IMR-90 (cell line): ENCODE results near the gene SLC44A5. TPM values are rescaled to one million over a fixed set of nuclear protein-coding genes. Genes with fewer than 3 reads are reported as not detected.

Experiments used
- ATAC-seq: fragments of 200-7000 bp; cut with Tn5 transposase; 2 replicates; pipeline ENCODE4 v1.9.1; 2020; ENCODE audit warnings: low read depth, mild to moderate bottlenecking, moderate library complexity
- BruUV-seq: library from RNA; stranded (reverse); fragments of 400-500 nt; replicated peaks from 2 replicates; lab custom pipeline; 2021; lab: Mats Ljungman, UMichigan
- CTCF ChIA-PET: fragments of 300-600 bp; formaldehyde crosslinking; extraction: SDS; loops from one replicate; lab custom pipeline; 2021; ENCODE audit warnings: antibody characterized with exemption; lab: Yijun Ruan, JAX
- POLR2A ChIA-PET: fragments of 300-600 bp; sonication (Branson Sonifier 250); formaldehyde crosslinking; loops from one replicate; lab custom pipeline; 2022; ENCODE audit warnings: antibody characterized with exemption; ENCODE audit not compliant: unreplicated experiment; lab: Charles Lee
- DNase-seq: peaks from one replicate; pipeline ENCODE4 v3.0.0; 2013
- H2AFZ ChIP-seq: replicated peaks from 2 replicates; pipeline ENCODE3; 2013; ENCODE audit warnings: low read length, mild to moderate bottlenecking; ENCODE audit not compliant: poor library complexity
- H2AK5ac ChIP-seq: 2 replicates; pipeline ENCODE4 v1.6.1; 2013; ENCODE audit warnings: low read depth, low read length, inconsistent platforms
- H2AK9ac ChIP-seq: replicated peaks from 2 replicates; pipeline ENCODE3; 2013; ENCODE audit warnings: mild to moderate bottlenecking, low read depth, low read length, moderate library complexity; ENCODE audit not compliant: poor library complexity
- H2BK120ac ChIP-seq: 2 replicates; pipeline ENCODE4 v1.6.1; 2013; ENCODE audit warnings: low read depth, low read length, inconsistent platforms
- H2BK15ac ChIP-seq: 3 replicates; pipeline ENCODE4 v1.6.1; 2013; ENCODE audit warnings: low read depth, low read length, inconsistent platforms
- H2BK20ac ChIP-seq: 2 replicates; pipeline ENCODE4 v1.6.1; 2013; ENCODE audit warnings: low read depth, mild to moderate bottlenecking, inconsistent platforms, low read length, moderate library complexity
- H2BK5ac ChIP-seq: 2 replicates; pipeline ENCODE4 v1.6.1; 2013; ENCODE audit warnings: mild to moderate bottlenecking, low read depth, low read length, inconsistent platforms; ENCODE audit not compliant: poor library complexity, severe bottlenecking
- H3K14ac ChIP-seq: replicated peaks from 2 replicates; pipeline ENCODE4 v1.6.1; 2013; ENCODE audit warnings: low read depth, low read length, inconsistent platforms
- H3K18ac ChIP-seq: 2 replicates; pipeline ENCODE4 v1.6.1; 2013; ENCODE audit warnings: low read depth, low read length, control low read depth
- H3K23ac ChIP-seq: 2 replicates; pipeline ENCODE4 v1.6.1; 2013; ENCODE audit warnings: low read depth, low read length, inconsistent platforms
- H3K27ac ChIP-seq: 2 replicates; pipeline ENCODE4 v1.5.1; 2013; ENCODE audit warnings: mild to moderate bottlenecking, control low read depth, low read length; ENCODE audit not compliant: insufficient read depth
- H3K27me3 ChIP-seq: 2 replicates; pipeline ENCODE4 v1.6.1; 2013; ENCODE audit warnings: low read length; ENCODE audit not compliant: control insufficient read depth, insufficient read depth
- H3K36me3 ChIP-seq: 2 replicates; pipeline ENCODE4 v1.6.1; 2013; ENCODE audit warnings: low read length, mixed read lengths; ENCODE audit not compliant: control insufficient read depth, insufficient read depth
- H3K4ac ChIP-seq: 2 replicates; pipeline ENCODE4 v1.6.1; 2013; ENCODE audit warnings: low read depth, low read length, inconsistent platforms
- H3K4me1 ChIP-seq: 2 replicates; pipeline ENCODE4 v1.6.1; 2013; ENCODE audit warnings: low read length, mixed read lengths; ENCODE audit not compliant: control insufficient read depth, insufficient read depth
- H3K4me2 ChIP-seq: 2 replicates; pipeline ENCODE4 v1.6.1; 2013; ENCODE audit warnings: low read depth, mild to moderate bottlenecking, control low read depth, low read length, moderate library complexity
- H3K4me3 ChIP-seq: 2 replicates; pipeline ENCODE4 v1.5.1; 2013; ENCODE audit warnings: low read depth, mild to moderate bottlenecking, control low read depth, low read length, moderate library complexity; ENCODE audit not compliant: insufficient read depth
- H3K56ac ChIP-seq: 2 replicates; pipeline ENCODE4 v1.6.1; 2013; ENCODE audit warnings: low read length, inconsistent platforms; ENCODE audit not compliant: insufficient read depth; ENCODE audit errors: extremely low read depth
- H3K79me1 ChIP-seq, 2 experiments: 2 replicates each; pipeline ENCODE4 v1.6.1; 2013; ENCODE audit warnings: low read length in 2 of 2, inconsistent platforms in 1 of 2, low read depth in 1 of 2
- H3K9ac ChIP-seq: 2 replicates; pipeline ENCODE4 v1.6.1; 2013; ENCODE audit warnings: low read depth, low read length, control low read depth
- H3K9me1 ChIP-seq: 2 replicates; pipeline ENCODE4 v1.6.1; 2013; ENCODE audit warnings: low read length, inconsistent platforms; ENCODE audit not compliant: insufficient read depth
- H3K9me3 ChIP-seq: 2 replicates; pipeline ENCODE4 v1.6.1; 2013; ENCODE audit warnings: low read length; ENCODE audit not compliant: control insufficient read depth, insufficient read depth
- H4K20me1 ChIP-seq: 2 replicates; pipeline ENCODE4 v1.6.1; 2013; ENCODE audit warnings: low read length, inconsistent platforms; ENCODE audit not compliant: insufficient read depth
- H4K5ac ChIP-seq: 2 replicates; pipeline ENCODE4 v1.6.1; 2013; ENCODE audit warnings: mild to moderate bottlenecking, low read depth, low read length, control low read depth
- H4K8ac ChIP-seq, 2 experiments: 2 replicates each; pipeline ENCODE4 v1.6.1; 2013; ENCODE audit warnings: low read depth in 2 of 2, low read length in 2 of 2, control low read depth in 1 of 2, inconsistent platforms in 1 of 2
- H4K91ac ChIP-seq: 2 replicates; pipeline ENCODE4 v1.6.1; 2013; ENCODE audit warnings: low read depth, low read length, inconsistent platforms; ENCODE audit not compliant: insufficient read depth
- MAFK ChIP-seq: IDR thresholded peaks from 2 replicates; pipeline ENCODE4 v1.6.1; 2012; ENCODE audit warnings: low read depth, low read length, improper control_type of control experiment
- POLR2A ChIP-seq: IDR thresholded peaks from 2 replicates; pipeline ENCODE4 v1.6.1; 2012; ENCODE audit warnings: mild to moderate bottlenecking, low read depth, low read length
- RCOR1 ChIP-seq: IDR thresholded peaks from 2 replicates; pipeline ENCODE4 v1.6.1; 2012; ENCODE audit warnings: mild to moderate bottlenecking, low read length, improper control_type of control experiment; ENCODE audit not compliant: insufficient replicate concordance
- SMC3 ChIP-seq: fragments of 150-350 bp; IDR thresholded peaks from 2 replicates; pipeline ENCODE4 v1.6.1; 2016; ENCODE audit warnings: low read depth, mild to moderate bottlenecking, antibody characterized with exemption, low read length, moderate library complexity
- WGBS, 2 experiments: methylation state at CpG; one replicate each; pipeline versions ENCODE4 v1.1.5 to v1.1.7; 2013; ENCODE audit warnings: missing lambda C conversion rate in 2 of 2; ENCODE audit not compliant: insufficient read length in 1 of 2; ENCODE audit errors: extremely low coverage in 2 of 2; 5-methylcytosine and 5-hydroxymethylcytosine counted together
- dilution Hi-C: fragments of 300-500 bp; cut with HindIII; formaldehyde crosslinking; loops from one replicate; pipeline ENCODE4 v1.14.3; 2018; ENCODE audit warnings: low sequenced_read_pairs; ENCODE audit not compliant: unreplicated experiment
- in situ Hi-C: fragments of 300-500 bp; cut with MboI; formaldehyde crosslinking; loops from 3 replicates; pipeline ENCODE4 v1.14.3; 2019; ENCODE audit warnings: low sequenced_read_pairs, inconsistent platforms, mixed read lengths
- intact Hi-C: fragments of 100-400 bp; cut with micrococcal nuclease; formaldehyde crosslinking; loops from 2 replicates; pipeline ENCODE4 v1.10.0; 2022
- polyA plus RNA-seq, 3 experiments: library from polyadenylated mRNA; depleted of rRNA; stranded (reverse); fragments of >200 nt; gene quantifications; 2 replicates each; pipeline ENCODE4 v1.2.3, GENCODE V29; 2012; ENCODE audit warnings: low replicate concordance in 1 of 3
- total RNA-seq: library from RNA; depleted of rRNA; stranded (reverse); fragments of >200 nt; gene quantifications from 2 replicates; pipeline ENCODE4 v1.2.3, GENCODE V29; 2012

Gene SLC44A5
- total and polyA plus RNA-seq, 2 of the 4 experiments (the other 2 are of a cell fraction) = under 0.01 TPM; not detected in 1

GRCh38 chr1:75539230-75540116 is 71.4 kb downstream of the SLC44A5 start:
- DNase-seq (no peak), ATAC-seq (no peak)
- H3K4ac ChIP-seq = no peak overlapping the region
- H3K4me1 ChIP-seq = no peaks in the 10 kb centered on the region
- no peak overlapping the region for H4K91ac ChIP-seq
- WGBS, 2 experiments = no CpG with 5 or more reads among the region's 6 CpGs
- H4K20me1 ChIP-seq = no peaks in the 10 kb centered on the region
- H3K9me1 ChIP-seq = no peaks in the 10 kb centered on the region
- no peak overlapping the region for H2BK20ac ChIP-seq
- no peak overlapping the region for H2BK15ac ChIP-seq
- H4K8ac ChIP-seq = no peak overlapping the region
- no peak overlapping the region for H3K27ac ChIP-seq
- no peak overlapping the region for H3K56ac ChIP-seq
- no peak overlapping the region for H4K5ac ChIP-seq
- no peak overlapping the region for H3K9ac ChIP-seq
- H3K14ac ChIP-seq = no peak overlapping the region
- no peak overlapping the region for H2BK5ac ChIP-seq
- H3K4me2 ChIP-seq = no peak overlapping the region
- ChIA-PET CTCF (interaction anchor here (0.7 kb wide), 1 partner anchor 12 kb away, joined by 3 read pairs; no protein-coding TSS in a partner anchor), POLR2A (no interaction called here)
- no peak overlapping the region for H2AK5ac ChIP-seq
- H2AK9ac ChIP-seq = no peak overlapping the region
- H3K27me3 ChIP-seq = no peaks in the 10 kb centered on the region
- no peak overlapping the region for H3K23ac ChIP-seq
- no peak overlapping the region for H2BK120ac ChIP-seq
- TF ChIP-seq POLR2A (no peak), MAFK (no peak), SMC3 (no peak), RCOR1 (no peak)
- dilution Hi-C loops (no loop called here), in situ Hi-C loops (no loop called here), intact Hi-C loops (no loop called here)
- no peak overlapping the region for H3K18ac ChIP-seq
- no peaks in the 10 kb centered on the region for H3K79me1 ChIP-seq
- peaks cover 9% of the 10 kb centered on the region for H3K9me3 ChIP-seq
- H2AFZ ChIP-seq = no peak overlapping the region
- no peaks in the 10 kb centered on the region for H3K36me3 ChIP-seq
- BruUV-seq = no TSS peak
- no peak overlapping the region for H3K4me3 ChIP-seq
